K562 (cell line): ENCODE data around the gene C1orf174. TPM values are rescaled to one million over a fixed set of nuclear protein-coding genes. Genes with fewer than 3 reads are reported as not detected.
A peak's percentile ranks its signal among the peaks of the same experiment; 100 is the strongest.

Experiments
- ATAC-seq: fragments of 200-7000 bp; cut with Tn5 transposase; 3 replicates; pipeline ENCODE4 v1.9.1; 2020; ENCODE audit warnings: moderate library complexity
- BruUV-seq: library from RNA; stranded (reverse); fragments of 400-500 nt; replicated peaks from 2 replicates; lab custom pipeline; 2021; lab: Mats Ljungman, UMichigan
- CTCF ChIA-PET: fragments of 300-600 bp; formaldehyde crosslinking; extraction: SDS; loops from one replicate; lab custom pipeline; 2021; ENCODE audit warnings: low intra/inter-chr PET ratio; lab: Yijun Ruan, JAX
- POLR2A ChIA-PET: fragments of 300-600, 350-650 bp; sonication (Branson Sonifier 250); formaldehyde crosslinking; extraction: SDS; loops from one replicate; lab custom pipeline; 2021; ENCODE audit warnings: antibody characterized with exemption, inconsistent platforms; lab: Yijun Ruan, JAX
- DNase-seq, 4 experiments: peaks; one replicate each; pipeline versions ENCODE4 v3.0.0 to v3.0.0-alpha.2; 2011 to 2018; ENCODE audit warnings: low spot score in 3 of 4, mixed read lengths in 3 of 4; ENCODE audit errors: extremely low read depth in 1 of 4
- FAIRE-seq: peaks from 2 replicates; lab custom pipeline; 2011; peaks lifted over from hg19 to GRCh38; lab: Jason Lieb, UNC
- H2AFZ ChIP-seq: 2 replicates; pipeline ENCODE4 v1.6.0; 2011; ENCODE audit warnings: low read depth, low read length, control low read depth, inconsistent platforms
- H3K27ac ChIP-seq: fragments of 200-600 bp; 3 replicates; pipeline ENCODE4 v1.8.0; 2011; ENCODE audit warnings: low read depth, mild to moderate bottlenecking, control low read depth, inconsistent platforms, low read length, moderate library complexity, mixed read lengths; ENCODE audit errors: extremely low read depth
- H3K27me3 ChIP-seq, 2 experiments: fragments of 300-600 bp in 1 of 2; 2 replicates in 1 of 2; 3 replicates in 1 of 2; pipeline versions ENCODE4 v1.6.0 to v1.8.0; 2011; ENCODE audit warnings: inconsistent platforms in 2 of 2, low read length in 2 of 2, mild to moderate bottlenecking in 1 of 2, mixed read lengths in 1 of 2, moderate library complexity in 1 of 2; ENCODE audit not compliant: control insufficient read depth in 2 of 2, insufficient read depth in 2 of 2
- H3K36me3 ChIP-seq: fragments of 300-600 bp; 3 replicates; pipeline ENCODE4 v1.8.0; 2011; ENCODE audit warnings: mild to moderate bottlenecking, low read length, inconsistent platforms; ENCODE audit not compliant: control insufficient read depth, insufficient read depth
- H3K4me1 ChIP-seq, 2 experiments: fragments of 200-600 bp in 1 of 2; replicated peaks in 1 of 2; 2 replicates in 1 of 2; 3 replicates in 1 of 2; pipeline versions ENCODE4 v1.5.1 to v1.8.0; 2011; ENCODE audit warnings: inconsistent platforms in 2 of 2, low read length in 2 of 2, mild to moderate bottlenecking in 1 of 2, mixed read lengths in 1 of 2, moderate library complexity in 1 of 2; ENCODE audit not compliant: control insufficient read depth in 2 of 2, insufficient read depth in 2 of 2
- H3K4me2 ChIP-seq: 2 replicates; pipeline ENCODE4 v1.6.1; 2011; ENCODE audit warnings: low read length, control low read depth, inconsistent platforms, mixed read lengths; ENCODE audit not compliant: insufficient read depth
- H3K4me3 ChIP-seq: fragments of 200-600 bp; sonication (generic), shearing (Covaris generic); 2 replicates; pipeline ENCODE4 v1.5.1; 2016; ENCODE audit warnings: control low read depth, inconsistent platforms
- H3K79me2 ChIP-seq: fragments of 200-600 bp; 3 replicates; pipeline ENCODE4 v1.8.0; 2011; ENCODE audit warnings: low read length, inconsistent platforms; ENCODE audit not compliant: control insufficient read depth, insufficient read depth
- H3K9ac ChIP-seq, 2 experiments: 2 replicates each; pipeline versions ENCODE4 v1.6.0 to v1.6.1; 2011; ENCODE audit warnings: low read depth in 2 of 2, low read length in 2 of 2, control low read depth in 1 of 2, inconsistent platforms in 1 of 2, mild to moderate bottlenecking in 1 of 2, mixed read lengths in 1 of 2; ENCODE audit not compliant: insufficient read depth in 1 of 2
- H3K9me1 ChIP-seq: one replicate; pipeline ENCODE4 v1.6.0; 2011; ENCODE audit warnings: inconsistent platforms, mild to moderate bottlenecking, low read length, moderate library complexity; ENCODE audit not compliant: control insufficient read depth, insufficient read depth
- H3K9me3 ChIP-seq: replicated peaks from 2 replicates; pipeline ENCODE4 v1.5.1; 2011; ENCODE audit warnings: low read depth, low read length, inconsistent platforms; ENCODE audit not compliant: control insufficient read depth, insufficient read depth
- H4K20me1 ChIP-seq: replicated peaks from 2 replicates; pipeline ENCODE4 v1.6.1; 2011; ENCODE audit warnings: low read length, inconsistent platforms, mixed read lengths; ENCODE audit not compliant: control insufficient read depth, insufficient read depth
- ADNP ChIP-seq: fragments of 200-800 bp; sonication (Bioruptor generic); IDR thresholded peaks from 2 replicates; pipeline ENCODE4 v1.6.1; 2016; ENCODE audit warnings: missing genetic modification characterization, missing compliant biosample characterization
- CBFA2T3 ChIP-seq: fragments of 450-650 bp; IDR thresholded peaks from 2 replicates; pipeline ENCODE4 v1.6.1; 2017
- GTF2B ChIP-seq: IDR thresholded peaks from 2 replicates; pipeline ENCODE4 v1.6.1; 2011; ENCODE audit not compliant: insufficient read length; ENCODE audit errors: extremely low read depth
- HDAC2 ChIP-seq: fragments of 450-650 bp; IDR thresholded peaks from 2 replicates; pipeline ENCODE4 v1.6.1; 2016; ENCODE audit warnings: mild to moderate bottlenecking
- HDAC3 ChIP-seq: fragments of 450-650 bp; IDR thresholded peaks from 2 replicates; pipeline ENCODE4 v1.6.1; 2018; ENCODE audit warnings: borderline replicate concordance, mild to moderate bottlenecking, moderate library complexity; ENCODE audit not compliant: partially characterized antibody
- HMGXB4 ChIP-seq: sonication (generic); formaldehyde crosslinking; IDR thresholded peaks from 2 replicates; pipeline ENCODE4 v1.8.1; 2023; ENCODE audit warnings: mild to moderate bottlenecking, missing genetic modification reagents
- HNRNPLL ChIP-seq: fragments of 200-400 bp; formaldehyde crosslinking; IDR thresholded peaks from 2 replicates; pipeline ENCODE4 v1.6.1; 2017; ENCODE audit warnings: low read length, low read depth, mild to moderate bottlenecking; ENCODE audit not compliant: poor library complexity, severe bottlenecking
- MTA3 ChIP-seq: fragments of 450-650 bp; formaldehyde crosslinking; IDR thresholded peaks from 2 replicates; pipeline ENCODE4 v1.6.1; 2017; ENCODE audit warnings: mild to moderate bottlenecking, borderline replicate concordance
- PPARD ChIP-seq: fragments of 250-450 bp; sonication (Bioruptor Pico); IDR thresholded peaks from 2 replicates; pipeline ENCODE4 v1.8.0; 2022; ENCODE audit warnings: inconsistent platforms, mild to moderate bottlenecking, moderate library complexity
- RAD21 ChIP-seq, 2 experiments: fragments of 250-450 bp in 1 of 2; fragments of 450-650 bp in 1 of 2; sonication (Bioruptor Pico) in 1 of 2; formaldehyde crosslinking in 1 of 2; IDR thresholded peaks in 1 of 2; conservative IDR thresholded peaks in 1 of 2; 2 replicates each; pipeline versions ENCODE4 v1.4.0 to v1.8.0; 2020 to 2022; ENCODE audit warnings: mild to moderate bottlenecking in 2 of 2, moderate library complexity in 1 of 2
- SAFB2 ChIP-seq: fragments of 200-400 bp; formaldehyde crosslinking; IDR thresholded peaks from 2 replicates; pipeline ENCODE4 v1.6.1; 2018; ENCODE audit warnings: borderline replicate concordance, low read length, low read depth, moderate library complexity; ENCODE audit not compliant: severe bottlenecking
- ZBTB33 ChIP-seq: sonication (generic); formaldehyde crosslinking; IDR thresholded peaks from 2 replicates; pipeline ENCODE4 v1.8.1; 2023; ENCODE audit warnings: mild to moderate bottlenecking, missing genetic modification reagents
- ZC3H11A ChIP-seq: IDR thresholded peaks from 2 replicates; pipeline ENCODE4 v1.6.1; 2012; ENCODE audit warnings: low read depth, low read length, improper control_type of control experiment
- ZC3H8 ChIP-seq: fragments of 450-650 bp; IDR thresholded peaks from 2 replicates; pipeline ENCODE4 v1.6.1; 2017
- ZNF165 ChIP-seq: fragments of 250-450 bp; sonication (Bioruptor Pico); IDR thresholded peaks from 2 replicates; pipeline ENCODE4 v1.4.0; 2020; ENCODE audit warnings: borderline replicate concordance
- ZNF184 ChIP-seq: sonication (generic); formaldehyde crosslinking; IDR thresholded peaks from 2 replicates; pipeline ENCODE4 v1.5.0; 2020; ENCODE audit warnings: missing genetic modification reagents
- ZNF583 ChIP-seq: fragments of 250-450 bp; sonication (Bioruptor Pico); IDR thresholded peaks from 2 replicates; pipeline ENCODE4 v1.4.0; 2020
- ZNF79 ChIP-seq: fragments of 250-450 bp; sonication (Bioruptor Pico); IDR thresholded peaks from 2 replicates; pipeline ENCODE4 v1.4.0; 2020; ENCODE audit warnings: low read depth, mild to moderate bottlenecking, moderate library complexity
- WGBS: fragments of 100-300 bp; shearing (Covaris generic); methylation state at CpG from one replicate; pipeline ENCODE4 v1.1.6; 2016; ENCODE audit warnings: low coverage, mixed read lengths; ENCODE audit not compliant: insufficient coverage; ENCODE audit errors: missing lambda C conversion rate; 5-methylcytosine and 5-hydroxymethylcytosine counted together
- in situ Hi-C: fragments of 300-500 bp; cut with MboI; formaldehyde crosslinking; loops from 4 replicates; pipeline ENCODE4 v1.15.0; 2018; ENCODE audit warnings: inconsistent platforms, mixed read lengths
- intact Hi-C: fragments of 100-400 bp; cut with micrococcal nuclease; formaldehyde crosslinking; loops from 2 replicates; pipeline ENCODE4 v1.14.2; 2022
- polyA plus RNA-seq, 8 experiments: library from polyadenylated mRNA; depleted of rRNA in 4 of 8; stranded (reverse) in 5 of 8; unstranded in 3 of 8; fragments of >200 nt; fragmentation: Nextera tagmentation in 2 of 8; fragmentation: Illumina TruSeq in 1 of 8; extraction: Ambion mirVana in 2 of 8; extraction: Trizol in 1 of 8; gene quantifications; 2 replicates each; pipeline versions ENCODE4 v1.2.1 to v1.2.3, GENCODE V29; 2011 to 2014; ENCODE audit warnings: inconsistent platforms in 1 of 8, missing spikeins in 1 of 8
- total RNA-seq, 7 experiments: library from RNA; depleted of rRNA in 6 of 7; stranded (reverse); fragments of >200 nt in 6 of 7; fragmentation: Illumina TruSeq in 2 of 7; extraction: Trizol in 2 of 7; gene quantifications; 2 replicates each; pipeline versions ENCODE4 v1.2.1 to v1.2.3, GENCODE V29; 2011 to 2021; ENCODE audit warnings: low replicate concordance in 1 of 7

The C1orf174 gene
- total and polyA plus RNA-seq, 9 of the 15 experiments (the other 6 are each of a cell fraction or from before 2014, with no cell fraction given): 38.5 to 64.9 (median 45.4) TPM

GRCh38 chr1:3869751-3870301, 30.2 kb downstream of the C1orf174 start:
- peak; percentile 81 to 93 (median 86) for DNase-seq
- ATAC-seq: peak; percentile 100
- peak; percentile 99 for FAIRE-seq
- Histone ChIP-seq H3K4me1 (peaks cover 17 to 32% of the 10 kb centered on the region in 2 experiments; a peak in 4 of 5 replicates), H3K9me1 (no peaks in the 10 kb centered on the region), H3K79me2 (no peaks in the 10 kb centered on the region), H3K4me2 (peak overlapping the region; percentile 46), H3K36me3 (peaks cover 50% of the 10 kb centered on the region), H3K27ac (no peak overlapping the region), H3K4me3 (no peak overlapping the region), H4K20me1 (no peaks in the 10 kb centered on the region), H3K27me3 (no peaks in the 10 kb centered on the region), H3K9ac (peak overlapping the region in 1 of 2 experiments; percentile 81; a peak in 2 of 4 replicates), H3K9me3 (peaks cover 2% of the 10 kb centered on the region; the same call in 1 of the 2 replicates), H2AFZ (peak overlapping the region; percentile 47; the same call in 1 of the 2 replicates)
- intact Hi-C loops (loop anchor here (1.0 kb wide), 2 partner anchors 13 to 30 kb away; partner anchors contain the start of genes C1orf174, CEP104 and DFFB), in situ Hi-C loops (no loop called here)
- 22% methylated on average over 18 of the region's 18 CpGs for WGBS
- no TSS peak for BruUV-seq
- ChIA-PET CTCF (interaction anchor here (2.0 kb wide), 1 partner anchor 12 kb away, joined by 6 read pairs; the partner anchor contains the start of genes CEP104 and DFFB), POLR2A (interaction anchor here (0.6 to 1.5 kb wide), 9 partner anchors 11 to 224 kb away, joined by 3 to 5 read pairs (median 3); no protein-coding TSS in a partner anchor)
- TF ChIP-seq GTF2B (no peak), HDAC2 (0 out of 2 replicates have a peak, but pooled peaks have one; percentile 52), ZC3H11A (no peak), SAFB2 (no peak), ZNF165 (CRISPR knock-in tag) (no peak), HMGXB4 (CRISPR knock-in tag) (no peak), HDAC3 (no peak), ZNF184 (no peak), CBFA2T3 (peak; percentile 76), RAD21 (CRISPR knock-in tag; conservative IDR thresholded peaks at IDR 0.05 in 1 of 2, IDR thresholded peaks at IDR 0.05 in 1 of 2) (peak in 1 of 2 experiments; percentile 56; a peak in 2 of 4 replicates), HNRNPLL (no peak), ADNP (no peak), ZBTB33 (peak; percentile 44; the same call in 1 of the 2 replicates), MTA3 (0 out of 2 replicates have a peak, but pooled peaks have one; percentile 35), ZNF79 (CRISPR knock-in tag) (no peak), ZC3H8 (no peak), ZNF583 (CRISPR knock-in tag) (no peak), PPARD (CRISPR knock-in tag) (no peak)
